GM12891 (cell line): ENCODE results near the gene LRIG1.

Source experiments
- POLR2A ChIP-seq: IDR thresholded peaks from 2 replicates; pipeline ENCODE4 v1.6.1; 2011; ENCODE audit warnings: low read depth, low read length, control low read depth
- POLR2AphosphoS5 ChIP-seq: IDR thresholded peaks from 2 replicates; pipeline ENCODE4 v1.6.1; 2011; ENCODE audit warnings: low read depth, low read length, control low read depth
- TAF1 ChIP-seq: IDR thresholded peaks from 2 replicates; pipeline ENCODE4 v1.6.1; 2011; ENCODE audit warnings: low read depth, low read length, control low read depth

- TF ChIP-seq POLR2A (no peak), POLR2AphosphoS5 (no peak), TAF1 (no peak)
Measured at GRCh38 chr3:66518126-66518525, 17.3 kb upstream of the LRIG1 start.
